AG04450 (cell line): ENCODE measurements around the gene MRGPRD. TPM values are rescaled to one million over a fixed set of nuclear protein-coding genes. Genes with fewer than 3 reads are reported as not detected.
"Not testable (repeated sequence)": the region's sequence is repeated elsewhere in the genome, so short reads cannot be mapped to it uniquely, and the experiment has no call there.

Experiments used
- CTCF ChIA-PET: fragments of 300-600, 350-600 bp; formaldehyde crosslinking; extraction: SDS; loops from one replicate; lab custom pipeline; 2022; ENCODE audit warnings: antibody characterized with exemption, inconsistent platforms; lab: Charles Lee
- POLR2A ChIA-PET: fragments of 350-600 bp; formaldehyde crosslinking; extraction: SDS; loops from one replicate; lab custom pipeline; 2021; ENCODE audit warnings: antibody characterized with exemption, inconsistent platforms; lab: Yijun Ruan, JAX
- DNase-seq: peaks from one replicate; pipeline ENCODE4 v3.0.0-alpha.2; 2011; ENCODE audit warnings: low read depth, low spot score
- H3K27ac ChIP-seq: one replicate; pipeline ENCODE4 v1.5.1; 2012; ENCODE audit warnings: low read depth, low read length, control low read depth
- H3K27me3 ChIP-seq: one replicate; pipeline ENCODE4 v1.6.0; 2012; ENCODE audit warnings: low read length; ENCODE audit not compliant: control insufficient read depth, insufficient read depth
- H3K4me3 ChIP-seq: 2 replicates; pipeline ENCODE4 v1.5.1; 2011; ENCODE audit warnings: mild to moderate bottlenecking, low read depth, low read length, control low read depth
- H3K9me3 ChIP-seq: 2 replicates; pipeline ENCODE4 v1.5.1; 2012; ENCODE audit warnings: low read length; ENCODE audit not compliant: control insufficient read depth, insufficient read depth
- polyA plus RNA-seq: library from polyadenylated mRNA; depleted of rRNA; stranded (reverse); fragments of >200 nt; gene quantifications from 2 replicates; pipeline ENCODE4 v1.2.3, GENCODE V29; 2011
- TF ChIP-seq, protein P1 (sequence below): IDR thresholded peaks from 2 replicates; pipeline ENCODE4 v1.5.1; 2011; ENCODE audit warnings: low read depth, low read length, control low read depth, inconsistent platforms

The MRGPRD gene
- polyA plus RNA-seq, 1 experiment = not detected

DNA sequence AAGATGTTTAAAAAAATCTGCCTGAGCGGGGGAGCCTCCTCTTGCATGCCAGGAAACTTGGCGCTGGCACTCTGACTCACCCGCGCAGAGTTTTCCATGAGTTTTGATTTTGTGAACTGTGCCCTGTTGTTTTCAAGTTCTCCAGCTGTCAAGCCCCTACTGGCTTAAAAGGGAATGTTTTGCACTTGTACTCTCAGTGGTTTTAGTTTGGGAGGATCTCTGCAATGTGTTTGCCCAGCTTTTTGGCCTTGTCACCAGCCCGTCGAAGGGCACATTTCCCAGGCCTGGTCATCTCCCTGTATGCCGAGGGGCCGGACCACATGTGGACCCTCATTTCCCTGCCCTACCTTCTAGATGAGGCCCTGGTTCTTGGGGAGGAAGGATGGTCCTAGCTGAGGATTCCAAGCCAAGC is 20.1 kb upstream of the MRGPRD start:
- no peak for DNase-seq
- Histone ChIP-seq H3K9me3 (no peaks in the 10 kb centered on the region; the same call in 1 of the 2 replicates), H3K27ac (peak overlapping the region; percentile 68), H3K27me3 (no peaks in the 10 kb centered on the region), H3K4me3 (no peak overlapping the region)
- CTCF ChIA-PET = interaction anchor here (0.7 to 1.3 kb wide), 5 partner anchors 31 to 142 kb away, joined by 3 to 6 read pairs (median 4); no protein-coding TSS in a partner anchor
- TF ChIP-seq, protein P1, sequence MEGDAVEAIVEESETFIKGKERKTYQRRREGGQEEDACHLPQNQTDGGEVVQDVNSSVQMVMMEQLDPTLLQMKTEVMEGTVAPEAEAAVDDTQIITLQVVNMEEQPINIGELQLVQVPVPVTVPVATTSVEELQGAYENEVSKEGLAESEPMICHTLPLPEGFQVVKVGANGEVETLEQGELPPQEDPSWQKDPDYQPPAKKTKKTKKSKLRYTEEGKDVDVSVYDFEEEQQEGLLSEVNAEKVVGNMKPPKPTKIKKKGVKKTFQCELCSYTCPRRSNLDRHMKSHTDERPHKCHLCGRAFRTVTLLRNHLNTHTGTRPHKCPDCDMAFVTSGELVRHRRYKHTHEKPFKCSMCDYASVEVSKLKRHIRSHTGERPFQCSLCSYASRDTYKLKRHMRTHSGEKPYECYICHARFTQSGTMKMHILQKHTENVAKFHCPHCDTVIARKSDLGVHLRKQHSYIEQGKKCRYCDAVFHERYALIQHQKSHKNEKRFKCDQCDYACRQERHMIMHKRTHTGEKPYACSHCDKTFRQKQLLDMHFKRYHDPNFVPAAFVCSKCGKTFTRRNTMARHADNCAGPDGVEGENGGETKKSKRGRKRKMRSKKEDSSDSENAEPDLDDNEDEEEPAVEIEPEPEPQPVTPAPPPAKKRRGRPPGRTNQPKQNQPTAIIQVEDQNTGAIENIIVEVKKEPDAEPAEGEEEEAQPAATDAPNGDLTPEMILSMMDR = peak; percentile 76
- POLR2A ChIA-PET = interaction anchor here (4.4 kb wide), 1 partner anchor 11 kb away, joined by 27 read pairs; the partner anchor contains the start of gene MRGPRF

DNA sequence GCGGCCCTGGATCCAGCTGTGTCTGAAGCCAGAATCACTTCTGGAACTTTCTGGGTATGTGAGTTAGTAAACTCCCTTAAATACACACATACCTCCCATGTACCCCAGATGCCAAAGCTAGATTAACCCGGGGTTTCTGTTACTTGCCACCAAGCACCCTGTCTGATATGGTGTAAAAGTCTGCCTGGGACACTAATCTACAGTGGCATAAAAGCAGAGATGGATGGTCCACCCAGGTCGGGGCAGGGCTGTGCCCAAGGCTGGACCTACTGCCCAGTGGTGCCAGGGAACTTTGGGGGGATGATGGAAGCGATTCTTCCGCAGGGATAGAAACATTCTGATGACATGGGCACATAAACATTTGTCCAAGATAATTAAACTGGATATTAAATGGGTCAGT is 19.6 kb upstream of the MRGPRD start:
- no peak overlapping the region for H3K4me3 ChIP-seq
- no peak for DNase-seq
- H3K27me3 ChIP-seq = no peaks in the 10 kb centered on the region
- CTCF ChIA-PET = interaction anchor here (1.1 to 1.2 kb wide), 2 partner anchors 31 to 44 kb away, joined by 4 to 6 read pairs; no protein-coding TSS in a partner anchor
- no peak overlapping the region for H3K27ac ChIP-seq
- POLR2A ChIA-PET = interaction anchor here (4.4 kb wide), 1 partner anchor 12 kb away, joined by 27 read pairs; the partner anchor contains the start of gene MRGPRF
- no peaks in the 10 kb centered on the region; the same call in 1 of the 2 replicates for H3K9me3 ChIP-seq
- TF ChIP-seq, protein P1 = no peak

DNA sequence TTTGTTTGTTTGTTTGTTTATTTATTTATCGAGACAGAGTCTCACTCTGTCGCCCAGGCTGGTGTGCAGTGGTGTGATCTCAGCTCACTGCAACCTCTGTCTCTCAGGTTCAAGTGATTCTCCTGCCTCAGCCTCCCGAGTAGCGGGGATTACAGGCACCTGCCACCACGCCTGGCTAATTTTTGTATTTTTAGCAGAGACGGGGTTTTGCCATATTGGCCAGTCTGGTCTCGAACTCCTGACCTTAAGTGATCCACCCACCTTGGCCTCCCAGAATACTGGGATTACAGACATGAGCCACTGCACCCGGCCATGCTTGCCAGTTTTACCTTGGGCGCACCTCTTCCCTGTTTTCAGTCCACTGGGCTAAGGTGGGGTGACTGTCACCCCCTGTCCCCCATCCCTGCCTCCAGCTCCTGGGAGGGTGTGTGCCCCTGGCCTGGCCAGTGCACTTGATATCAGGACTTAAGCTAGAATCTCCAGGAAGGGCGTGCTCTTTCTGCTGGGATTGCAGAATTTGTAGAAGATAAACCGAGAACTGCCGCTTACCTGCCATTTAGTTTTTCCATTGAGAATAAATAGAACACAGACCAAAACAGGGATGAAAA is 19.1 kb upstream of the MRGPRD start:
- H3K4me3 ChIP-seq, H3K27ac ChIP-seq, DNase-seq, H3K9me3 ChIP-seq, H3K27me3 ChIP-seq: not testable (repeated sequence)
- ChIA-PET CTCF (interaction anchor here (1.1 to 1.2 kb wide), 2 partner anchors 30 to 44 kb away, joined by 4 to 6 read pairs; no protein-coding TSS in a partner anchor), POLR2A (interaction anchor here (4.4 kb wide), 1 partner anchor 12 kb away, joined by 27 read pairs; the partner anchor contains the start of gene MRGPRF)

DNA sequence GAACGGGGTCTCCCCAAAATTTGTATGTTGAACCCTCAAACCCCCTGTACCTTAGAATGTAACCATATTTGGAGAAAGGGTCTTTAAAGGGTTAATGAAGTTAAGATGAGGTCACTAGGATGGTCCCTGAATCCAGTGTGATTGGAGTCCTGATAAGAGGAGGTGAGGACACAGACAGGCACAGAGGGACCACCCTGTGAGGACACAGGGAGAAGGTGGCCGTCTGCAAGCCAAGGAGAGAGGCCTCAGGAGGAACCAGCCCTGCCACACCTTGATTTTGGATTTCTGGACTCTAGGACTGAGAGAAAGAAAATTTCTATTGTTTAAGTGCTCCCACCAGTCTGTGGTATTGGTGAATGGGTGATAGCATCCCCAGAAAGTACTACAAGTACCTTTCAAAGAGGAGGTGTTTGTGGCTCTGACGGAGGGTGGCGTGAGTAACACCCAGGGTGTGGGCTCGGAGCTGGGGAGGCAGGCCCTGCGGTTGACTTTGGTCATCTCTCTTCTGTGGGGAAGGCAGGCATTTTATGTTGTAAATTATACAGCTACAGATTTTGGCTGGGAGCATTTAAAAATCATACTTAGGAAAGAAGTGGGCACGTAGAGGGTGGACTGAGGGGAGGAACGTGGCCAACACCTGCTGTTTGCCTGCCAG is 18.4 kb upstream of the MRGPRD start:
- no peak overlapping the region for H3K27ac ChIP-seq
- no peak overlapping the region for H3K4me3 ChIP-seq
- TF ChIP-seq, protein P1 = no peak
- H3K9me3 ChIP-seq = no peaks in the 10 kb centered on the region; the same call in 1 of the 2 replicates
- no peak for DNase-seq
- peaks cover 2% of the 10 kb centered on the region for H3K27me3 ChIP-seq
- POLR2A ChIA-PET = interaction anchor here (1.0 to 4.4 kb wide), 3 partner anchors 13 to 49 kb away, joined by 3 to 27 read pairs (median 5); partner anchors contain the start of genes MRGPRF and TPCN2
- CTCF ChIA-PET = interaction anchor here (1.2 kb wide), 1 partner anchor 45 kb away, joined by 4 read pairs; no protein-coding TSS in a partner anchor

DNA sequence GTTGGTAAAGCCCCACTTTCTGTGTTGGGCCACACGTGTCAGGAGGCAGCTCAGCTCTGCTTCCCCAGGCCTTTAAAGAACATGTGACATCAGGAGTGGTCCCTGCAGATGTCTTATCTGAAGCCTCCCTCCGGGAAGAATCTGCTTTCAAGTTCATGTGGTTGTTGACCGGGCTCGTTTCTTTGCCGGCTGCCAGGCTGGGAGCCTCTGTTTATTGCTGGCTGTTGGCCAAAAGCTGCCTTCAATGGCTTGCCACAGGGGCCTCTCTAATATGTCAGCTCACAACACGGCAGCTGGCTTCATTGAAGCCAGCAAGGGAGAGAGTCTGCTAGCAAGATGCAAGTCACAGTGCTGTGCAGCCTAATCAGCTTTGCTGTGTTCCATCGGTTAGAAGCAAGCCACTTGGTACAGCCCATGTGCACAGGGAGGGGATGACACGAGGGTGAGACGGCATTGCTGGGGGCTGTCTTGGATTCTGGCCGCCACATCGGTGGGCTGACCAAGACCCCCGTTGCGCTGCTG is 17.7 kb upstream of the MRGPRD start:
- TF ChIP-seq, protein P1 = no peak
- POLR2A ChIA-PET = interaction anchor here (1.0 kb wide), 2 partner anchors 14 to 50 kb away, joined by 3 to 5 read pairs; partner anchors contain the start of gene TPCN2
- no peak for DNase-seq
- CTCF ChIA-PET = interaction anchor here (0.6 to 1.8 kb wide), 3 partner anchors 46 to 50 kb away, joined by 3 to 5 read pairs (median 4); partner anchors contain the start of gene TPCN2
- no peaks in the 10 kb centered on the region; the same call in 1 of the 2 replicates for H3K9me3 ChIP-seq
- peaks cover 6% of the 10 kb centered on the region for H3K27me3 ChIP-seq
- H3K27ac ChIP-seq = no peak overlapping the region
- H3K4me3 ChIP-seq = no peak overlapping the region
